HCEC 1CT (cell line): ENCODE data around the gene PPP2R5E.

ENCODE experiments used
- DNase-seq: peaks from one replicate; pipeline ENCODE4 v3.0.0-alpha.2; 2017

Gene PPP2R5E

GRCh38 chr14:63468294-63468693, 74.9 kb downstream of the PPP2R5E start:
- no peak for DNase-seq

GRCh38 chr14:63467440-63468072, 75.6 kb downstream of the PPP2R5E start:
- no peak for DNase-seq

GRCh38 chr14:63465347-63465746, 77.8 kb downstream of the PPP2R5E start:
- DNase-seq = no peak

GRCh38 chr14:63460680-63461369, 82.4 kb downstream of the PPP2R5E start:
- DNase-seq = no peak

GRCh38 chr14:63459738-63460137, 83.4 kb downstream of the PPP2R5E start:
- no peak for DNase-seq

GRCh38 chr14:63457498-63457897, 85.7 kb downstream of the PPP2R5E start:
- DNase-seq = no peak

GRCh38 chr14:63454863-63455622, 88.1 kb downstream of the PPP2R5E start:
- DNase-seq = peak; percentile 29

GRCh38 chr14:63454436-63454835, 88.7 kb downstream of the PPP2R5E start:
- no peak for DNase-seq

GRCh38 chr14:63453443-63453936, 89.7 kb downstream of the PPP2R5E start:
- DNase-seq = no peak

GRCh38 chr14:63452796-63453195, 90.4 kb downstream of the PPP2R5E start:
- no peak for DNase-seq

- no peak for DNase-seq
Measured at GRCh38 chr14:63448841-63449240, 94.3 kb downstream of the PPP2R5E start.

- DNase-seq = no peak
Measured at GRCh38 chr14:63444588-63444987, 98.6 kb downstream of the PPP2R5E start.

GRCh38 chr14:63443988-63444387, 99.2 kb downstream of the PPP2R5E start:
- DNase-seq = no peak

GRCh38 chr14:63443361-63443760, 99.8 kb downstream of the PPP2R5E start:
- DNase-seq = no peak

- DNase-seq = peak; percentile 83
Measured at GRCh38 chr14:63438065-63438757, 105.0 kb downstream of the PPP2R5E start.

- no peak for DNase-seq
Measured at GRCh38 chr14:63436286-63437098, 106.7 kb downstream of the PPP2R5E start.

GRCh38 chr14:63435838-63436237, 107.3 kb downstream of the PPP2R5E start:
- peak; percentile 92 for DNase-seq

- DNase-seq = no peak
Measured at GRCh38 chr14:63435204-63435603, 108.0 kb downstream of the PPP2R5E start.

- DNase-seq = no peak
Measured at GRCh38 chr14:63432888-63433552, 110.2 kb downstream of the PPP2R5E start.

GRCh38 chr14:63432228-63432627, 110.9 kb downstream of the PPP2R5E start:
- no peak for DNase-seq

GRCh38 chr14:63431466-63431865, 111.7 kb downstream of the PPP2R5E start:
- DNase-seq = no peak

- no peak for DNase-seq
Measured at GRCh38 chr14:63428486-63428885, 114.7 kb downstream of the PPP2R5E start.
